Stimulated activated CD4-positive, alpha-beta T cell treated with anti-CD3 and anti-CD28 coated beads, Interleukin-15, amount 100 ng/mL, for 48 hours (primary cell): ENCODE results near the gene CSTB.

Source experiments
- DNase-seq, 2 donors: peaks; one replicate each; pipeline ENCODE4 v3.0.0-alpha.2; 2020; ENCODE audit warnings: low read depth in 2 of 2

Gene CSTB

DNA sequence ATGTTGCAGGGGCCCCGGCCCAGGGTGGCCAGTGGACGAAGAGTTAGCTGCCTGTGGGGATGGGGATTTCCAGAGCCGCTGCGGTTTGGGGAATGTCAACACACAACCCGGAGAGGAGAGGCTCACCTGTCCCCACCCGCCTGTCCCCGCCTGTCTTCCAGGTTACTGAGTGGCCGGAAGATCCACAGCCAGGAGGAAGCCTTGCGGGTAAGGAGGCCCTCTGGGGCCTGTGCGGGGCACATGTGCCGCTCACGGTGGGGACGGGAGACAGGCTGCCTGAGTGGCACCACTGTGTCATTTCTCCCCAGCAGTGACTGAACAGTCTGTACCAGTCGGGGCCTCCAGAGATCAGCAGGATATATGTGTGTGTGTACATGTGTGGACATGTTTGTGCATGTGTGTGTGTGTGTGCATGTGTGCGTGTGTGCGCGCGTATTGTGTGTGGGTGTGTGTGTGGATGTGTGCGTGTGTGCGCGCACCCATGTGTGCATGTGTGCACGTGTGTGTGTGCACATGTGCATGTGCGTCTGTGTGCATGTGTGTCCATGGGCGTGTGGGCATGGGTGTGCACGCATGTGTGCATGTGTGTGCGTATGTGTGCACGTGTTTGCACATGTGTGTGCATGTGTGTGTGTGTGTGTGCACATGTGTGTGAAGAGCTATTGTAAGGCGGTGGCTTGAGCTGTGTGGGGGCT lies 25.6 kb downstream of the CSTB start:
- DNase-seq, result no peak

DNA sequence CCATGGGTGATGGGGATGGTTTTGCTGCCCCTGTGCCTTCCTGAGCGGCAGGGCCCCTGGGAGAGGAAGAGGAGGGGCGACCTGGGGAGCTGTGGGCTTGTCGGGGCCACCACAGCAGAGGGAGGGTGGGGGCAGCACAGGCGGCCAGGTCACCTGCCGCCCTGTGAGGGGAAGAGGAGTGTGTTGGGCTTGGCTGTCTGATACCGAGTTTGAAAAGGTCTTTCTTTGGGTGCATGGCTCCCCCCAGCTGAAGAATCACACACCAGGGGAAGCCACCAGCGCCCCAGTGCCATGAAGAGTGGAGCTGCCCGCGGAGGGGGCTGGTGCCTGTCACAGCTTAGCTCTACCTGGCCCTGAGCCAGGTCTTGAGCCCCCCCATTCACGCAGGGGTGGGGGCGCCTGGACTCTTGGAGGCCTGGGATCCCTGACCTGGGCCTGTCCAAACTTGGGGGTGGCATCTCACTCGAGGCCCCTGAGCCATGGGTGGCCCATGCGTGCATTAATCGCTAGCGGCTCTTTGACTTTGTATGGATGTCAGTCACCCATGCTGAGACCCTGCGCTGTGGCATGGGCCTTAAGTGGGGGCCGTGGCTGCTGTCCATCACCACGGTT lies 26.4 kb downstream of the CSTB start:
- no peak for DNase-seq

DNA sequence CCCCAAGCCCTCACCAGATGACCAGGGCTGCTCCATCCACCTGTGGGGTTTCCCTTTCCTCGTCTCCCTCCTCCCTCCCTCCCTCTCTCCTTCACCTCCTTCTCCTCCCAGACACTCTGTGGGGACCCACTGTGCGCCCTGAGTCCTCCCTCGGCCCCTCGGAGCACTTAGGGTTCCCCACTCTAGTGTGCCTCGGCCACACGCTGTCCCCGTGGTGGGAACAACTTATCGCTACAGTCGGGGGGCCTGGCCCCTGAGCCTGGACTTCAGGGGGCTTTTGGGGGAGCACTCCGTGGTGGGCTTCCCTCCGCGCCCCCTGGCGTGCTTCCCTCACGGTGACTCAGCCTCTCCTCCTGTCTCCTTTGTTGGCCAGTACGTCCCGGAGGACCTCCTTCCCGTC lies 27.5 kb downstream of the CSTB start:
- DNase-seq, result no peak

DNA sequence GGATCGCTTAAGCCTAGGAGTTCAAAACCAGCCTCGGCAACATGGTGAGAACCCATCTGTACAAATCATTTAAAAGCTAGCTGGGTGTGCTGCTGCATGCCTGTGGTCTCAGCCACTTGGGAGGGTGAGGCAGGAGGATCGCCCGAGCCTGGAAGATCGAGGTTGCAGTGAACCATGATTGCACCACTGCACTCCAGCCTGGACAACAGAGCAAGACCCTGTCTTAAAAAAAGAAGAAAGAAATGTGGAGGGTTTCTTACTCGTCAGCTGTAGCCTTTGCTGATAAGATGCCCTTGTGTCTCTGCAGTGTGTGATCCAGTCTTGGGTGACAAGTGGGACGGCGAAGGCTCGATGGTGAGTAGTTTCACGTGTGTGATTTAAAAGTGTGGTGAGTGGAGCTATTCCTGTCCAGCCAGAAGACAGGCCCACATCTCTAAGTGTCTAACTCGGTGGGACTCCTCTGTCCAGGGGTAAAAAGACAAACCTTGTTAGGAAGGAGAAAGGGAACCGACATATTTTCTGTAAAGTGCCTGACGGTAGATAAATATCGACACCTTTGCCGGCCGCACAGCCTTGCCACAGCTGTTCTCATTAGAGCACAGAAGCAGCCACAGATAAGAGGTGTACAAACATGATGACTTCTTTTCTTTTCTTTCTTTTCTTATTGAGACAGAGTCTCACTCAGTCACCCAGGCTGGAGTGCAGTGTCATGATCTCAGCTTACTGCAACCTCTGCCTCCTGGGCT lies 30.2 kb downstream of the CSTB start:
- no peak for DNase-seq

DNA sequence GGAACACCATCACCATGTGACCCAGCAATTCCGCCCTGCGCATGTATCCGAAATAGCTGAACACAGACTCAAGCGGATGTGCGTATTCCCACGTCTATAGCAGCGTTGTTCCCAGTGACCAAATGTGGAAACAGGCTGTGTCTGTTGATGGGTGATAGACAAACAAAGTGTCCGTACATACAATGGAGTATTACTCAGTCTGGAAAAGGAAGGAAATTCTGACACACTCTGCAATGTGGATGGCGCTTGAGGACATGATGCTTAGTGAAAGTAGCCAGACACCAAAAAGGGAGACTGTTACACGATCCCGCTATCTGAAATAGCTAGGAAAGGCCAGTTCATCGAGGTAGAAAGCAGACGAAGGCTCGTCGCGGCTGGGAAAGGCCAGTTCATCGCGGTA lies 31.4 kb downstream of the CSTB start:
- no peak for DNase-seq

DNA sequence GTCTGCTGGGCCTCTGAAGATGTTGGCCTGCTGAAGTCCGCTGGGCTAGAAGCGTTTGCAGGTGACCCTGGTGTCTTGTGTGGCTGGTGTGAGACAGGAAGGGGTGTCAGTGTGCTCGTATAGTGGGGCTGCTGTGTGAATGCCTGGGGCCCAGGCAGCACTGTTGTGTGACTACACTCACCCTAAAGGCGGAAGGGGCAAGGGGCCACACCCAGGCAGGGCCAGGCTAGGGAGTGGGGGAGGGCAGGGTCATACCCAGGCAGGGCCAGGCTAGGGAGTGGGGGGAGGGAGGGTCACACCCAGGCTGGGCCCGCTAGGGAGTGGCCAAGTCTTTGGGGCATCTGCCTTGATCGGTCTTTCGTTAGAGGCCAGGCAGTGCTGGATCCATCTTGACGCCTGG lies 32.2 kb downstream of the CSTB start:
- DNase-seq, result no peak

DNA sequence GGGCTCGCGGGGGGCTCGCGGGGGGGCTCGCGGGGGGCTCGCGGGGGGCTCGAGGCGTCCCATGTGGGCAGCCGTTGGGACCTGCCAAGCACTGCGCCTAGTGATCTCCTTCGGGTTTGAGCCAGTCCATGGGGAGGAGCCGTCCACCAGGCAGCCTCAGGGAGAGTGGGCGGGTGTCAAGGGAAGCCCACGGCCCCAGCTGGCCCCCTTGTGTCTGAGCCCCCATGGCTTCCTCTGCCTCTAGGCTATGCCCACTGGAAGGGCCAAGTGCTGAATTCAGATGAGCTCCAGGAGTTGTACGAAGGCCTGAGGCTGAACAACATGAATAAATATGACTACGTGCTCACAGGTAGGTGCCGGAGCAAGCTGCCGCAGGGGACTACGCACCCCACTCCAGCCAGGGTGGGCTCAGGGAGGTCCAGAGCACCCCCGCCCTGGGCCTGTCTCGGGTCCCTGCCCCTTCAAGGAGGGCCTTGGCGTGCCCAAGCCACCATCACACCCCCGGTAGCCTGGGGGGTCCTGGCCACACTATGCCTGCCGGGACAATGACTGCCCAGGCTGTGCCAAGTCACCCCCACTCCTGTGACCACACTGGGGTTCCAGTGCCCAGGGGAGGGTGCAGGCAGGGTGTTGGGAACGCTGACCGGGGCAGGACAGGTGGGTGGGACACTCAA lies 34.5 kb downstream of the CSTB start:
- DNase-seq, result no peak

DNA sequence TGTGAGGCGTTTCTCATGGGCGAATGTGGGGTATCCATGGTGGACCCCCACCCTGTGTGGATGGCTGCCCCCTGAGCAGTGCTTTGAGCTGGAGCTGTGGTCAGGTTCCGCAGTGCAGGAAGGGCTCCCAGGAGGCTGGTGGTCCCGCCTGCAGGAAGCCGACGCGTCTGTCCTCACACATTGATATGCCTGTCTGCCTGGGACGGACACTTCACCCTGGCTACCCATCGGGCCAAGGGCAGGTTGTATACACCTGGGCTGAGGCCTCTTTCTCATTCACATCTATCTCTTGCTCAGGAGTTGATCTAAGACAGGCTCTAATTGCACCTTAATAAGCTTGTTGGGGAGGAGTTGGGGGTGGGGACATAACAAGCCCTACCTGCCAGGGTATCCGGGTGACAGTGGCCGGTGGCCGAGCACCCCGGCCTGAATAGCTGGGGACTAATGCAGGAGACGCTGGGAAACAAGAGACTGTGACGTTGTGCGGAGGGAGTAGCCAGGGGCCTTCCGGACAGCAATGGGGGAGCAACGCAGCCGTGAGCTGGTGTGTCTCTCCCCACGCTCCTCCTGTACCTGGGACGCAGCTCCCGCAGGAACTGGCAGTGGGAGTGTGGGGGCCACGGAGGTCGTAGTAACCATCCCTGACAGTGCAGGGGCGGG lies 35.5 kb downstream of the CSTB start:
- no peak for DNase-seq

DNA sequence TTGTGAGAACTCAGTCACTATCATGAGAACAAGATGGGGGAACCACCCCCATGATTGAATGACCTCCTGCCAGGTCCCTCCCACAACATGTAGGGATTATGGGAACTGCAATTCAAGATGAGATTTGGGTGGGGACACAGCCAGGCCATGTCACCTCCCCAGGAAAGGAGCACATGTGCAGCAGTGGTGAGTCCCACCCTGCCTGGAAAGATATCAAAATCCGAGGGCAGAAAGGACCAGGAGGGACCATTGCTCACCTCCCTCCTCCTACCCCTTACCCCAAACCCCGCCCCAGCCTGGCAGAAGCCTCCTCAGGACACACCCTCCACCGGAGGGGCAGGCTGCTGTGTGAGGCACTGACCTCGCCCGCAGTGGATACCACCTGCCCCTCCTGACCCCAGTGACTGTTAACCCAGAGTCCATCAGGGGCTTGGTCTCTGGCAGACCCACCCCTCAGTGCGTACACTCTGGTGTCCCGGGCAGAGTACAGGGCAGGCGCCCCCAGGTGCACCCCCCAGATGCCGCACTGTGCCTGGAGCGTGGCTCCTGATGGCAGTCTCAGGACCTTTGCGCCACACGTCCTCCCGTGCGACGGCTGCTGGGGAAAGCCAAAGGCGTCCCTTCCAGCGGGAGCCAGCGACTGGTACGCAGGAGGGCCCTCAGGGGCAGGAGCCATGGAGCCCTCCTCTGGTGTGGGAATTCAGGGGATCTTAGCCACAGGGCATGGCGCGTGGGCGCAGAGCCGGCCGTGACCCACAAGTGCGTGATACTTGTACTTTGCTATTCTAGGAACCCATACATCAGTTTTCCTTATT lies 36.3 kb downstream of the CSTB start:
- no peak for DNase-seq

DNA sequence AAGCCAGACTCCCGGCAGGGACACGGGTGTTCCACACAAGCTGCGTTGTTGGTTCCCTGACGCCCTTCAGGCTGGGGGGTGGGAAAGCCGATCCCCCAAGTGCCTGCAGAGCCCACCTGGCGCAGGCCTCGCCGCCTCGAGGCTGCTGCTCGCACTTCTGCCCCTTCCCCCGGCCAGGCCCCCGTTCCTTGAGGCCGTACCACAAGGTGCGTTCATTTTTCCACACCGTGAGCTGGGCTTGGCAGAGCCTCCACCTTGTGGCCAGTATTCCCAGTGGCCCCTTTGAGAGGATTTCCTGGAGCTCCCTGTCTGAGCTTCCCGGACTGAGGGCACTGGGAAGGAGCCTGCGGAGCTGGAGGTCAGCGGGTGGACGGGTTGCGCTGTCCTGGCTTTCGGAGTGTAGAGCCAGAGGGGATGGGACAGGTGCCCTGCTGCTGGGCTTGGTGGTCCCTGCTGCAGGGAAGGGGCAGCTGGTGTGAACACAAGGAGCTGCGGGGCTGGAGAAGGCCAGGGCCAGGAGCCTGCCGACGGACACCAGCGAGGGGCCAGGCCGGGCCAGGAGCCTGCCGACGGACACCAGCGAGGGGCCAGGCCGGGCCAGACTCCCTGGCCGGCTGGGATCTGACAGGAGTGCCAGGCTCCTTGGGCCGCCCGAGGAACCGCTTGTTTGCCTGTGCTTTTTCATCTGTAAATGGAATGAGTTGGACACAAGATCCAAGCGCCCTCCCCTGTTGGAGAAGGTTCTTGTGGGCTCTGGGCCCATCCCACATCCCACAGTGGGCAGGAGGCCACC lies 38.8 kb downstream of the CSTB start:
- DNase-seq, result no peak

DNA sequence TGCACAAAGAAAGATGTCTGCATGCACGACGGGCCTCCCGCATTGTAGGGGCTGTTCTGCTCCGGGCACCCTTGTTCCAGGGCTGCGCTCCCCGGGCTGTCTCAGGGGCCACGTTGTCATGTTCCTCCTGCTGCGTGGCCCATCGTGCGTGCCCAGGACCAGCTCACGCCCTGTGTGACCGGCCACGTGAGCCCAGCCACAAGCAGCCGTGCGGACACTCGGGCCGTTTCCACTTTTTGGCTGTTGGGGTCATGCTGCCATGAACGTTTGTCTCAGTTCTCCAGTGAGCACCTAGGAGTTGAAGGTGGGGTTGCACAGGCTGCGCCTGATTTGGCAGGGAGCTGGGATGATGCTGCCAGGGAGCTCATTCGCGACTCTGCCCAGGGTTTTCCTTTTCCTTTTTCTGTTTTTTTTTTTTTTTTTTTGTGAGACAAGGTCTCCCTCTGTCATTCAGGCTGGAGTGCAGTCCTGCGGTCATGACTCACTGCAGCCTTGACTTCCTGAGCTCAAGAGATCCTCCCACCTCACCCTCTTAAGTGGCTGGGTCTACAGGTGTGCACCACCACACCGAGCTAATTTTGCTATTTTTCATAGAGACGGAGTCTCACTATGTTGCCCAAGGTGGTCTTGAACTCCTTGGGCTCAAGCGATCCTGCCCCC lies 39.8 kb downstream of the CSTB start:
- DNase-seq, result no peak

DNA sequence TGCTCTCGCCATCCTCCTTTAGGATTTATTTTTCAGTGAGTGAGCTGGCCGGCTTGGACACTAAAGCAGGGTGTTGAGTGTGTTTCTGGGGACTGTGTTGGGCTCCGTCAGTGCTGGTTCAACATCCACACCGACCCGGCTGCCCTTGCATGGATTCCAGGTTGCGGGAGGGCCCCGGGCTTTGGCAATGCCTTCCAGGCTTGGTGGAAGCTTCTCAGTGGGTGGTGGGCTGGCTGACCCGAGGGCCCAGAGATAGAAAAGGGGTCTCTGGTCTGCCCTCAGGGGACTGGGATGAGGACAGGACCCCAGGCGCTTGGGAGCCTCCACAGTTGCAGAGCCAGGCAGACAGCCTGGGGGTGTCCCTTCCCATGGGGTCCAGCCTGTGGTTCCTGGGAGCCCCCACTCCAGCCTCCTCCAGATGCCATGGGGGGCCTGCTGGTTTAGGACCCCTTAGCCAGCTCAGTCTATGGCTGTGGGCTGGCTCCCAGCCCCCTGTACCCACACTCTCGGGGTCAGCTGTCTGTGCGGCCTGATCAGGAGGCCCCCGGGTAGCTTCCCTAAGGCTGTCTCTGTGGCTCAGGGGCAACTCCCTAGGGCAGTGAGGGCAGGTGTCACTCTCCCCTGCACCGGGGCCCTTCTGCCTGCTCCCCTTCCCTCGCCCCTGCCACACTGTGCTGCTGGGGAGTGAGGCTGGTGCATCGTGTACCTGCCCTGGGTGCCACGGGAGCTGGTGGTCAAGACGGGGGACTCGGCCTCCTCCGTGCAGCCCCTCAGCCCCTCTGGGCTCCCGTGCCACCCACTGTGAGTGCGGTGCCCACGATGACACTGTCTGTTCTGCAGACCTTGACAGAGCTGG lies 40.6 kb downstream of the CSTB start:
- no peak for DNase-seq

DNA sequence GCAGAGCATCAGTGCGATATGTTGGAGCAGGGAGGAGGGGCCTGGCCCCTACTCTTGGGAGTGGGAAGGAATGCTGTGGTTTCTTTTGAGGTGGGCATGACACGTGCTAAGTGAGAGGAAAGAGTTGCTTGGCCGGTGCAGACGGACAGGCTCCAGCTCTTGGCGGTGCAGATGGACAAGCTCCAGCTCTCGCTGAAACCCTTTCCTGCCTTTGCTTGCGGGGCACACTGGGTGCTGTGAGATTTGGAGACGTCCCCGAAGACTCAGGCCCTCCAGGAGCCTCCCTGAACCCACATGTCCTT lies 41.2 kb downstream of the CSTB start:
- no peak for DNase-seq

DNA sequence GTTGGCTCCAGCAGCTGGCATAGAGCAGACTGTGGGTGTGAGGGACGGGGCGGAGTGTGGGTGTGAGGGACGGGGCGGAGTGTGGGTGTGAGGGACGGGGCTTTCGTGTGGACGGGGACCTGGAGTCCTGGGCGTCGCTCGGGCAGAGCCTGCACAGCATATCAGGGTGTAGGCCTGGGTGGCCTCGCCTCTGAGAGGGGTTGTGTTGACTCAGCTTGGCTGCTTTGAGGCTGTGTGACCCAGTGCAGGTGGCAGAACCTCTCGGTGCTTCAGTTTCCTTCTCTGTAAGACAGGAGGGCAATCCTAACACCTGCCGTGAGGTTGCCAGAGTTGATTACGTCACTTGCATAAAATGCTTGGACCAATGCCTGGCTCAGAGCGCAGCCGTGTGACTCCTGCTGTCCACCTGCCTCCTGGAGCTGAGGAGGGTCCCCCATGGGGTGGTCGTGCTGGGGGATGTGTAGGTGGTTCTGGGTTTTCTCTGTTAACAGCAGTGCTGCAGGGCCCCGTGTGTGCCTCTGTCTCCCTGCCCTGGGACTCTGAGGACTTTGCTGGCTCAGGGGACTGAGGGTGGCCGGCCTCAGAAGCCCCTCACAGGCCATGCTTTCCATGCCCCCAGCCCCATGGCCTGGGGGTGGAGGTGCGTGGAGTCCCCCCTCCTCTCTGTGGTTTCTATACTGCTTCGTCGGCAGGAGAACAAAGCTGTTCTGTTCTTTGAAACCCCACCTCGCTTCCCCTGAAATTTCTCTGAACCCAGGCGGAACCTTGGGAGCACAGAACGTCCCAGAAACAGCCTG lies 41.8 kb downstream of the CSTB start:
- peak in 1 of 2 donors; percentile 22 for DNase-seq

DNA sequence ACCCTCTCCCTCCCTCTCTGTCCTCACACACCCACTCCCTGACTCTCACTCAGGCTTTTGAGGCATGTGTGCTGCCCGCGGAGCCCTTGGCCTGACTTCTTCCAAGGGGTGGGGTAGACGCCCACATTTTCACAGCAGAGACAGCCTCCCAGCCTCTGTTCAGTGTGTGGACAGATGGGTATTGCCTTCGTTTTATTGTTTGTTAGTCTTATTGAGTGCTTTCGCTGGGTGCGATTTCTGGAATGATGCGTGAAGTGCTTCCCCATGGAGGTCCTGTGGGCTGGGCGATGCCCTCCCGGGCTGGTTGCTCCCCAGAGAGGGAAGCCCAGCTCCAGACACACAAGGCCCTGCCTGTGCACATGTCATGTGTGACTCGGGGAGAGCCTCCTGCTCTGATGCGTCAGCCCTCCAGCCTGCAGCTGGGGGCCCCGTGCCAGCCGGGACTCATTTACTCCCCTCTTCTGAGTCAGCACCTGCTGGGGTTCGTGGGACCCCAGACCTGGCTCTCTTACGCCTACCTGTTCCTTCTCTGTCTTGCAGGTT lies 42.5 kb downstream of the CSTB start:
- peak in 1 of 2 donors; percentile 38 for DNase-seq

DNA sequence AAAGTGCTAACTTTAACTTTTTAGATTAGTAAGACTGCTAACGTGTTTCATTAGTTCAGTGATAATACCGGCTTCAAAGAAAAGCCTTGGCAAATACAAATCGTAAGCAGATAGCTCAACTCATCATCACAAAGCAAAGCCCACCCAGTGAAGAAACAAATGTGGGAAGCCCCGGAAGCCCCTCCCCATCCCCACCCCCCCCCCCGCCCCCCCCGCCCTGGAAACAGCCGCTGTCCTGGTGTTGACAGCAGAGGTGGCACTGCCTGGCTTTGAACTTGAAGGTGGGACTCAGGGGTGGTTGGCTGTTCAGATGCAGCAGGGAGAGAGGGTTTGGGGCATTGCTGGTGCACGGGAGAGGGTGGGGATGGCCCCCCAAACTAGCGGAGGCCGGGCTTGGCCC lies 43.0 kb downstream of the CSTB start:
- no peak for DNase-seq

DNA sequence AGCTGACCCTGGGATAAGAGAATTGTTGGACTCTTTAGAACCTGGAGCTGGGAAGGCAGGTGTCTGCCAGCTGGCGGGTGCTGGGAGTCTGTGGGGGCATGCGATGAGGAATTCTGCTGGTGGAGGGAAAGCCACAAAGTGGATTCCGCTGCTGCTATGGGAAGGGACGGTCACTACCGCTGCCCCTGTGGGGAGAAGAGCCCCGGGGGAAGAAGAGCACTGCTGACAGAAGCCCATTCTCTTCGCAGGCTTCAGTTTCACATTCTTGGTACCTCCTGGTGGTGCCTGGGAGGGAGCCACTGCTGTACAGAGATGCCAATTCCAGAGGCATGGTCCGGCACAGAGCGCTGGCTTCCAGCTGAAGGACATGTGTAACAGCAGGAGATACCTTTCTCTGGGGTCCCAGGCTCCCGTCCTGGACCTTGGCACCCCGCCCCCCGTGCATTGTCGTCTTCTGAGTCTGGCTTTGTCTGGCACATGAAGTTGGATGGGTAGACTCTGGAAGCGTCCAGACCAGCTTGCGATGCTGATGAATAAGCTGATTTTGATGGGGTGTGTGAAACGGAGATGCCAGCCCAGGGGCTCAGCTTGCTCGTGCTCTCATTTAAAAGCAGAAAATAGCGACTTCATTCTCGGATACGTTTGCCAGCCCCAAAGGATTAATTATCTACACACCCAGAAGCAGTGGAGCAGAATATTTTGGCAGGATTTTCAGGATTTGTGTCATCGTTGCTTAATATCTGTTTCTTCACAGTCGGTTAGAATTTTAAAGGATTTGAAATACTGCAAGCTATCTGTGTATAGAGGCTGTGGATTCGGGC lies 44.0 kb downstream of the CSTB start:
- no peak for DNase-seq
